Cardiac fibroblast (primary cell): ENCODE results near the gene HNRNPH3.
A peak's percentile ranks its signal among the peaks of the same experiment; 100 is the strongest.

ENCODE experiments used
- DNase-seq, 2 donors: peaks; one replicate each; pipeline versions ENCODE4 v3.0.0 to v3.0.0-alpha.2; 2010; ENCODE audit warnings: low read depth in 2 of 2
- H3K4me3 ChIP-seq, 2 donors: replicated peaks in 1 of 2; 1 replicate in 1 of 2; 2 replicates in 1 of 2; pipeline ENCODE4 v1.5.1; 2011; ENCODE audit warnings: low read depth in 2 of 2, low read length in 2 of 2, mild to moderate bottlenecking in 2 of 2, moderate library complexity in 1 of 2
- CTCF ChIP-seq: IDR thresholded peaks from one replicate; pipeline ENCODE4 v1.5.1; 2011; ENCODE audit warnings: low read depth, mild to moderate bottlenecking, low read length, inconsistent platforms

The HNRNPH3 gene

DNA sequence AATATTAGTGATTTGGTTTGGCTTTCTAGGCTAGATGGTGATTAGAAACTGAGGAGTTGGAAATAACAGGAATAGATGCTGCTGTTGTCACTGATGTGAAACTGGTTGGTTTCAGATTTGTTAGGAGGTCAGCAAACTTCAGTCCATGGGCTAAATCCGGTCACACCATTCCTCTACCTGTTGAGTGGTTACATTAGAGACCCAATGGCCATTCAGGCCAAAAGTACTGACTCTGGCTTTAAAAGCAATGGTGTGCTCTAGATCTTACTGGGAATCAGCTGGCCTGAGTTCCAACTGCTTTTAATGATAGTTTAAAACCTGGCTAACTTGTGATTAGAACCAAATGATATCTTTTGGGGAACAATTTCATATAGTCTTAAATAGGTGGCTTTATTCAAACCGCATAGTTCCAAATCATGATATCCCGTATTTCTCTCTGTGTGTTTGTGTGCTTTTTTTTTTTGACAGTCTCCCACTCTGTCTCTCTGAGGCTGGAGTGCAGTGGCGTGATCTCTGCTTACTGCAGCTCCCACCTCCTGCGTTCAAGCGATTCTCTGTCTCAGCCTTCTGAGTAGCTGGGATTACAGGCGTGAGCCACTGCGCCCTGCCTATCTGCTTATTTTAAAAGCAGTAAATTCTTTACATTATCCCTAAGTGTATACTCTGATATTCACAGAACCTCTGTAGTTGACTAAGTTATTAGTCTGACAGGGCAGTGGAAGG, 8.7 kb downstream of the HNRNPH3 start:
- no peak for TF ChIP-seq CTCF
- H3K4me3 ChIP-seq, result no peak overlapping the region
- DNase-seq, result no peak

- no peak for TF ChIP-seq CTCF
- no peak overlapping the region for H3K4me3 ChIP-seq
- DNase-seq, result no peak
These were observed 11.1 kb downstream of the HNRNPH3 start for GRCh38 chr10:68342909-68343516.

DNA sequence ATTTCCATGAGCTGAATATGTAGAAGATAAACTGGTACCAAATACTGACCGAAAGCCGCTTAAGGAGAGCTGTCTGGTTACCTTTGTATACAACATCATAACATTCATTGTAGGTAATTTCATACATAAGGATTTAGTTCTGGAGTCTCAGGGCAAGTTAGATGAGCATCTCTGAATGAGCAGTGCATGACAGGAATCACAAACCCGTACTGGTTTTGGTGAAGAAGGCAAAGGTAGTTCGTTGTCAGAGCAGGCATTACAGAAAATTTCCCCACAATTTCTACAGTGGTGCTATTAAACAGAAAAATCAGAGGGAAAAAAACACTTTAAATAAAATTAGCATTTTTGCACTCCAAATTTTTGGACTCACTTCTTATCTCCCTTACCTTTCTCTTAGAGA, 13.8 kb downstream of the HNRNPH3 start:
- no peak for DNase-seq
- TF ChIP-seq CTCF, result no peak
- H3K4me3 ChIP-seq, result no peak overlapping the region

DNA sequence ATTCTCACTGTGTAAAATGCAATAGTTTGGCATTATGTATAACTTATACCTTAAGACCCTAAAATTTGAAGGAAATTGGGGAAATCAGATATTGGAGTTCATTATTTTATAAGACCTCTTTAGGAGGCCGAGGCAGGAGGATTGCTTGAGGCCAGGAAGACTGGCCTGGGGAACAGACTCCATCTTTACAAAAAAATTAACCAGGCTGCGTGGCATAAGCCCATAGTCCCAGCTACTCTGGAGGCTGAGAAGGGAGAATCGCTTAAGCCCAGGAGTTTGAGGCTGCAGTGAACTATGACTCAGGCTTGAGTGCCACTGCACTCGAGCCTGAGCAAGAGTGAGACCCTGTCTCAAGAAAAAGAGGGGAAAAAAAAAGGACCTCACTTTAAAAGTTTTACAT, 14.9 kb downstream of the HNRNPH3 start:
- DNase-seq, result no peak
- TF ChIP-seq CTCF, result no peak

DNA sequence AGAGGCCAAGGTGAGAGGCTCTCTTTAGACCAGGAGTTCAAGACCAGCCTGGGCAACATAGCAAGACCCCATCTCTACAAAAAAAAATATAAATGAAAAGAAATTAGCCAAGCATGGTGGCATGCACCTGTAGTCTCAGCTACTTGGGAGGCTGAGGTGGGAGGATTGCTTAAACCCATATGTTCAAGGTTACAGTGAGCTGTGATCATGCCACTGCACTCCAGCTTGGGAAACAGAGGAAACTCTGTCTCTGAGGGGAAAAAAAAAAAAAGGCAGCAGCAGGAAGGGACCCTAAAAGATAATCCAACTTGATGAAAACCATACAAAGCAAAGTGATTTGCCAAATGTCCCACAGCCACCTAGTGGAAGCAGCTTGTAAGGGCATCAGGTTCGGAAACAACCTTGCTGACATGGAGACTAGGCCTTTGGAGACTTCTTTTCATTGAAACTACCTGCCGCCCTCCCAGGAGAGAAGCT, 16.4 kb downstream of the HNRNPH3 start:
- TF ChIP-seq CTCF, result peak; percentile 81
- no peak overlapping the region for H3K4me3 ChIP-seq
- peak; percentile 61 to 68 for DNase-seq

More for the DNA sequence above, 14.9 kb downstream of the HNRNPH3 start:
- no peak overlapping the region for H3K4me3 ChIP-seq

DNA sequence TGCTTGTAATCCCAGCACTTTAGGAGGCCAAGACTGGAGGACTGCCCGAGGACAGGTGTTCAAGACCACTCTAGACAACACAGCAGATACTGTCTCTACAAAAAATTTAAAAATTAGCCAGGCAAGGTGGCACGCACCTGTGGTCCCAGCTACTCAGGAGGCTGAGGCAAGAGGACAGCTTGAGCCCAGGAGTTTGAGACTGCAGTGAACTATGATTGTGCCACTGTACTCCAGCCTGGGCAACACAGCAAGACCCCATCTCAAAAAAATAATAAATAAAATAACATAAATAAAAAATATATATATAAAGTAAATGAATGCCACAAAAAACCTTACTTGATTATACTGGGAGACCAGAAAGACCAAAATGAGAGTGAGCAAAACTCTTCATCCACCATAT, 21.7 kb downstream of the HNRNPH3 start:
- TF ChIP-seq CTCF, result no peak
- no peak for DNase-seq
- no peak overlapping the region for H3K4me3 ChIP-seq

DNA sequence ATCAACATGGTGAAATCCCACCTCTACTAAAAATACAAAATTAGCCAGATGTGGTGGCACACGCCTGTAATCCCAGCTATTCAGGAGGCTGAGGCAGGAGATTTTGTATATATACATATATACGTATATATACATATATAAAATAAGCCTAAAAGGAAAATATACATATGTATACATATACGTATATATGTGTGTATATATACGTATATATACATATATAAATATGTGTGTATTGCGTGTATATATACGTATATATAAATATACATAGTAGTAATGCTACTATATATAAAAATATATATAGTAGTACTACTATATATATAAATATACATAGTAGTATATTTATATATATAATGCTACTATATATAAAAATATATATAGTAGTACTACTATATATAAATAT, 27.3 kb downstream of the HNRNPH3 start:
- DNase-seq, result no peak
- H3K4me3 ChIP-seq, result no peak overlapping the region
- no peak for TF ChIP-seq CTCF
